Muscle of leg (tissue), 11 donors: Measurements from ENCODE around the gene SPRR3. TPM values are rescaled to one million over a fixed set of nuclear protein-coding genes. Genes with fewer than 3 reads are reported as not detected.

Experiments
- DNase-seq: peaks from one replicate; pipeline ENCODE4 v3.0.0; 2013
- H3K27ac ChIP-seq: one replicate; pipeline ENCODE4 v1.5.1; 2013; ENCODE audit warnings: mild to moderate bottlenecking, low read length, control low read depth
- H3K27me3 ChIP-seq: one replicate; pipeline ENCODE4 v1.6.1; 2013; ENCODE audit warnings: low read length; ENCODE audit not compliant: control insufficient read depth, insufficient read depth
- H3K36me3 ChIP-seq: one replicate; pipeline ENCODE4 v1.6.1; 2013; ENCODE audit warnings: low read length; ENCODE audit not compliant: control insufficient read depth, insufficient read depth
- H3K4me1 ChIP-seq: one replicate; pipeline ENCODE4 v1.6.1; 2013; ENCODE audit warnings: low read length; ENCODE audit not compliant: control insufficient read depth, insufficient read depth
- H3K4me3 ChIP-seq: one replicate; pipeline ENCODE4 v1.5.1; 2013; ENCODE audit warnings: low read length, control low read depth
- H3K9me3 ChIP-seq: replicated peaks from 2 replicates; pipeline ENCODE4 v1.6.1; 2013; ENCODE audit warnings: low read depth, low read length; ENCODE audit not compliant: control insufficient read depth
- WGBS: methylation state at CpG from one replicate; pipeline ENCODE4 v1.1.5; 2013; ENCODE audit warnings: missing lambda C conversion rate; ENCODE audit not compliant: insufficient coverage; 5-methylcytosine and 5-hydroxymethylcytosine counted together
- polyA plus RNA-seq, 8 donors: library from polyadenylated mRNA; unstranded; fragments of 120-200 nt; gene quantifications; one replicate each; pipeline versions ENCODE4 v1.2.1 to v1.2.3, GENCODE V29; 2013; ENCODE audit warnings: inconsistent platforms in 1 of 8, low replicate concordance in 1 of 8; ENCODE audit not compliant: insufficient read length in 8 of 8, insufficient read depth in 1 of 8
- total RNA-seq: library from RNA; stranded (reverse); fragments of 120-200 nt; gene quantifications from one replicate; pipeline ENCODE4 v1.2.4, GENCODE V29; 2013

SPRR3 gene
- total and polyA plus RNA-seq, 9 donors: 0.18 to 38.9 (median 0.90) TPM; not detected in 5

GRCh38 chr1:152981146-152981871 is 20.2 kb upstream of the SPRR3 start:
- Histone ChIP-seq H3K9me3 (no peaks in the 10 kb centered on the region), H3K27ac (no peak overlapping the region), H3K4me3 (no peak overlapping the region), H3K4me1 (no peaks in the 10 kb centered on the region), H3K36me3 (no peaks in the 10 kb centered on the region), H3K27me3 (no peaks in the 10 kb centered on the region)
- WGBS: 94% methylated on average over 4 of the region's 6 CpGs
- no peak for DNase-seq

GRCh38 chr1:152982076-152982475 is 19.5 kb upstream of the SPRR3 start:
- no peak for DNase-seq
- 81% methylated on average over 4 of the region's 4 CpGs for WGBS
- no peak overlapping the region for H3K27ac ChIP-seq
- no peaks in the 10 kb centered on the region for H3K27me3 ChIP-seq
- no peak overlapping the region for H3K4me3 ChIP-seq
- no peaks in the 10 kb centered on the region for H3K9me3 ChIP-seq
- H3K36me3 ChIP-seq: no peaks in the 10 kb centered on the region
- H3K4me1 ChIP-seq: no peaks in the 10 kb centered on the region

DNA sequence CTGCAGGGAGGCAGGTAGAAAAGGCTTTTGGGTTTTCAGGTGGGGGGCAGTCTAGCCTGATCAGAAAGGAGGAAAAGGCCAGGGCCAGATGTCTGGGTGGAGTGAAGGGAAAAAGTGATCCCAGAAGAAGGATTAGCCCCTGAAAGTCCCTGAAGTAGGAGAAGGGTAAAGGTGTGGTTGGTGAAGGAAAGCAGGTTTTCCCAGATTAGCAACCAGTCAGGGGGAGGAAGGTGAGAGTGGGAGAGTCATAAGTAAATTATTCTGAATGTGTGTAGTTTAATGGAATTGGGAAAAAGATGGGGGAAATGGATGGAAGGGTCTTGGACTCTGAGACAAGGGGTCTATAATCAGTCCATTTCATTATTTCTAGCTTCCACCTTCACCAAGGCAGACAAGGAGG is 18.3 kb upstream of the SPRR3 start:
- Histone ChIP-seq H3K4me1 (no peaks in the 10 kb centered on the region), H3K27me3 (no peaks in the 10 kb centered on the region), H3K4me3 (no peak overlapping the region), H3K27ac (no peak overlapping the region), H3K9me3 (no peaks in the 10 kb centered on the region), H3K36me3 (no peaks in the 10 kb centered on the region)
- DNase-seq: no peak

DNA sequence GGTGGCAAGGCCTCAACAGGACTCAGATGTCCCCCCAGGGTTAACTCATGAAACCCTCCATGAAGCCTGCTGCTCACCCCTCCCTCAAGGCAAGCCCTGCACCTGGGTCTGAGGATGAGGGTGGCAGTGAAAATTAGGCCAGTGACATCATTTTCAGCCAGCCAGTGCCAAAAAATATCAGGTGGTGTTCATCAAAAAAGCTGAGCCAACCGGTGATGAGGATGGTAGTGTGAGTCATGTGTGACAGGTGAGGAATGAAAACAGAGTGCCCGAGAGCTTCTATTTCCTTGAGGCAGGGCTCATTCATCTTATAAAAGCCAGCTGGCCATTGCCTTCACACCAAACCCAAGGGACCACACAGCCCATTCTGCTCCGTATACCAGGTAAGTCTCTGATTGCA is 17.8 kb upstream of the SPRR3 start, which contains the start of gene SPRR1A:
TSS of gene SPRR1A (plus strand) at position 339 of the 400 bp plus-strand sequence. CDS start 1,150 bp downstream, outside the sequence.
- no peak for DNase-seq
- WGBS: 100% methylated on average over 1 of the region's 3 CpGs
- Histone ChIP-seq H3K9me3 (no peaks in the 10 kb centered on the region), H3K27me3 (no peaks in the 10 kb centered on the region), H3K36me3 (no peaks in the 10 kb centered on the region), H3K27ac (no peak within 1 kb of the TSS), H3K4me3 (no peak within 1 kb of the TSS), H3K4me1 (no peaks in the 10 kb centered on the region)

GRCh38 chr1:152986578-152986977 is 15.0 kb upstream of the SPRR3 start:
- no peak for DNase-seq
- H3K27me3 ChIP-seq: no peaks in the 10 kb centered on the region
- no CpG with 5 or more reads among the region's 2 CpGs for WGBS

DNA sequence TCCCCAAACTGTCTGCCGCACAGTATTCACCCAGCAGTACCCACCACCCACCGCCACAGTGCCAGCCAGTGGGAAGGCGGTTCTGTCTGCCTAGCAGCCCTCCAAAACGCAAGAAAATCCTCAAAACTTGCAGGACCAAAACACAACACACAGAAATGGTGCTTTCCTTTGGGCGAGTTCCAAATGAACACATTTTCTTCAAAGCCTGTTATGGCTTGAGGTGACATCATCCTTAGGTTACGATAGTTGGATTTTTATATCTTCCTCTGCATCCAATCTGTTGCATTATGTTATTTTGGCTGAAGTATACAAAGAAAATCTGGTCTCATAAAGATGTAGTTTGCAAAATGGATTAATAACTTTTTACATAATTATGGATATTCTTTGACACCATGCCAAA is 8.4 kb upstream of the SPRR3 start:
- H3K4me1 ChIP-seq: no peaks in the 10 kb centered on the region
- no peak overlapping the region for H3K27ac ChIP-seq
- H3K9me3 ChIP-seq: peaks cover 3% of the 10 kb centered on the region
- 90% methylated on average over 2 of the region's 6 CpGs for WGBS
- H3K4me3 ChIP-seq: no peak overlapping the region
- DNase-seq: no peak
- H3K36me3 ChIP-seq: no peaks in the 10 kb centered on the region
- H3K27me3 ChIP-seq: no peaks in the 10 kb centered on the region

More at GRCh38 chr1:152986578-152986977, 15.0 kb upstream of the SPRR3 start:
- Histone ChIP-seq H3K27ac (no peak overlapping the region), H3K4me3 (no peak overlapping the region), H3K4me1 (no peaks in the 10 kb centered on the region), H3K36me3 (no peaks in the 10 kb centered on the region), H3K9me3 (no peaks in the 10 kb centered on the region)

DNA sequence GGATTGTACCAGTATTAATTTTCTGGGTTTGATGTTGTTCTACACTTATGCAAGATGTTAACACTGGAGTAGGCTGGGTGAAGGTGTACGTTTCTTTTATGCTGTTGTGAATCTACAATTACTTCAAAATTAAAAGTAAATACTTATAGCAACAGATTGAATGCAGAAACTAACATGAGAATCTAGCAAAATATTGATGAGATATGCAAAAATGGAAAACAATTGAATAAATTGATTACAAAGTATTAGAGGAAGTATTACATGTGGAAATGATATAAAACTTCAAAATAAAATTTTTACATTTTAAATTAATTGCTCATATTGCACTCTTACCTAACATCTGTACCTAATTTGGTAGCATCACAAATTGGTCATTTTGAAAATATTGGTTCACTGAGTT is 5.7 kb upstream of the SPRR3 start:
- no CpG with 5 or more reads among the region's 1 CpG for WGBS
- DNase-seq: no peak
- no peaks in the 10 kb centered on the region for H3K36me3 ChIP-seq
- H3K4me1 ChIP-seq: no peaks in the 10 kb centered on the region
- H3K9me3 ChIP-seq: peaks cover 3% of the 10 kb centered on the region
- no peak overlapping the region for H3K4me3 ChIP-seq
- no peak overlapping the region for H3K27ac ChIP-seq
- no peaks in the 10 kb centered on the region for H3K27me3 ChIP-seq

DNA sequence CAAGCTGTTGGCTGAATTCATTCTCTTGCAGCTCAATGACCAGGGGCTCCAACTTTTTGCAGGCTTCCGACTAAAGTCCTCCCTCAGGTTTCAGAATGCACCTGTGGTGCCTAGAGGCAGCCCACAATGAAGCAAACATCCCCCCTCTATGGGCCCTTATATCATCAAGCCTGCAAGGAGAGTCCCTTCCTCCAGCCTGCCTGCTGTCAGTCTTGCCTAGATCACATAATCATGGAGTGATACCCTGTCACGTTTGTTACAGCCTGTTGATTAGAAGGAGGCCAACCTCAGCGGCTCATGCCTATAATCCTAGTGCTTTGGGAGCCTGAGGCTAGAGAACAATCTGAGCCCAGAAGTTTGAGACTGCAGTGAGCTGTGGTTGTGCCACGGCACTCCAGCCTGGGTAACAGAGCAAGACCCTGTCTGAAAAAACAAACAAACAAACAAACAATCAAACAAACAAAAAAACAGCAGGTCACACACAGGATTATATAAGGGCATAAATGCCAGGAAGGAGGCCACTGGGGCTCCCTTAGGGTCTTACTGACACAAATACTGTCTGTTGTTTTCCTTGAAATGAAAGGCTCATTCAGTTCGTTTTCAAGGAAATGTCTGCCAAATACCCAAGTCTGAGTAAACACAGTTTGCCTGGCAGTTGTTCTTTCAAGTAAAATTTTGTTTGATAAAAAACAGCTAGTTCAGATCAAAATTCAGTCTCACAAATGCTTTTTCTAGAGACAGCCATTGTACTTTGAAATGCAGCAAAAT is 4.7 kb upstream of the SPRR3 start:
- WGBS: 18% methylated on average over 3 of the region's 5 CpGs
- no peaks in the 10 kb centered on the region for H3K36me3 ChIP-seq
- H3K9me3 ChIP-seq: peaks cover 3% of the 10 kb centered on the region
- no peak for DNase-seq
- no peaks in the 10 kb centered on the region for H3K4me1 ChIP-seq
- no peak overlapping the region for H3K27ac ChIP-seq
- no peak overlapping the region for H3K4me3 ChIP-seq
- H3K27me3 ChIP-seq: no peaks in the 10 kb centered on the region

- Histone ChIP-seq H3K4me1 (no peaks in the 10 kb centered on the region), H3K4me3 (no peak overlapping the region), H3K27ac (no peak overlapping the region), H3K27me3 (no peaks in the 10 kb centered on the region), H3K36me3 (no peaks in the 10 kb centered on the region), H3K9me3 (peaks cover 3% of the 10 kb centered on the region)
- no peak for DNase-seq
- 20% methylated on average over 2 of the region's 7 CpGs for WGBS
Measured at GRCh38 chr1:152997901-152998300, 3.6 kb upstream of the SPRR3 start.

DNA sequence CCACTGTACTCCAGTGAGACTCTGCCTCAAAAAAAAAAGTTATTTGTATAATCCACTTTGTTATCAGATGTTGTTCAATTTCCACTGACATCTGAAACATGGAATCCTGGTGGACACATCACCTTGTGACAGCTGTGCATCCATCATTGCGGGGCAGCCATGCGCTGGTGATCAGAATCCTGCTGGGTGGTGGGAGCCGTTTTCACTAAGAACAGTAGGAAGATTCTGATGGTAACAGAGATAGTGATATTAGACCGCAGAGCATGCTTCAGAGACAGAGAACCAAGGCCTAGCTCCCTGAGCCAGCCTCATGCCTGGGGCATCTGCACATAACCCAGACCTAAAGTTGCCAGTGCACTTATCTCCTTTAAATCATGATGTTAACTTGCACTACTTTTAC is 3.1 kb upstream of the SPRR3 start:
- DNase-seq: no peak
- Histone ChIP-seq H3K27me3 (no peaks in the 10 kb centered on the region), H3K9me3 (peaks cover 3% of the 10 kb centered on the region), H3K27ac (no peak overlapping the region), H3K4me1 (no peaks in the 10 kb centered on the region), H3K36me3 (no peaks in the 10 kb centered on the region), H3K4me3 (no peak overlapping the region)
- WGBS: 100% methylated on average over 1 of the region's 4 CpGs
